Measurements from ENCODE around the gene LRMDA.

The LRMDA gene

GRCh38 chr10:75452997-75453396 is 21.6 kb downstream of the LRMDA start:
- Histone ChIP-seq H3K4me2 (ENCODE audit: low read depth, low read length, poor library complexity, severe bottlenecking) (no peak overlapping the region), H3K9me3 (ENCODE audit: insufficient read depth, low read length) (no peaks in the 10 kb centered on the region), H4K20me1 (ENCODE audit: low read depth, low read length) (no peaks in the 10 kb centered on the region), H2AFZ (ENCODE audit: low read depth, low read length, severe bottlenecking) (no peak overlapping the region), H3F3A (ENCODE audit: insufficient read depth) (no peaks in the 10 kb centered on the region), H3K9ac (ENCODE audit: low read length) (no peak overlapping the region), H3K36me3 (ENCODE audit: low read length) (no peaks in the 10 kb centered on the region), H3K27ac (ENCODE audit: low read depth, low read length) (no peak overlapping the region), H3K27me3 (ENCODE audit: low read length) (no peaks in the 10 kb centered on the region), H3K9me2 (replicated peaks; ENCODE audit: insufficient read depth, low read length) (no peaks in the 10 kb centered on the region), H3K4me3 (ENCODE audit: insufficient read depth, low read length, poor library complexity, severe bottlenecking) (no peak overlapping the region), H3K79me2 (ENCODE audit: insufficient read depth, low read length) (no peaks in the 10 kb centered on the region)
- TF ChIP-seq CTCF (IDR thresholded peaks at IDR 0.05; ENCODE audit: insufficient read depth, low read length, poor library complexity, severe bottlenecking) (no peak), EZH2phosphoT487 (conservative IDR thresholded peaks at IDR 0.05; ENCODE audit: low read length) (no peak)

- H3F3A ChIP-seq (ENCODE audit: insufficient read depth), result no peaks in the 10 kb centered on the region
- no peak overlapping the region for H3K9ac ChIP-seq (ENCODE audit: low read length)
- H3K4me2 ChIP-seq (ENCODE audit: low read depth, low read length, poor library complexity, severe bottlenecking), result no peak overlapping the region
- no peaks in the 10 kb centered on the region for H4K20me1 ChIP-seq (ENCODE audit: low read depth, low read length)
- no peaks in the 10 kb centered on the region for H3K9me3 ChIP-seq (ENCODE audit: insufficient read depth, low read length)
- no peak overlapping the region for H3K27ac ChIP-seq (ENCODE audit: low read depth, low read length)
- TF ChIP-seq EZH2phosphoT487 (conservative IDR thresholded peaks at IDR 0.05; ENCODE audit: low read length) (no peak), CTCF (IDR thresholded peaks at IDR 0.05; ENCODE audit: insufficient read depth, low read length, poor library complexity, severe bottlenecking) (no peak)
- H3K9me2 ChIP-seq (replicated peaks; ENCODE audit: insufficient read depth, low read length), result no peaks in the 10 kb centered on the region
- H2AFZ ChIP-seq (ENCODE audit: low read depth, low read length, severe bottlenecking), result no peak overlapping the region
- H3K79me2 ChIP-seq (ENCODE audit: insufficient read depth, low read length), result no peaks in the 10 kb centered on the region
- H3K36me3 ChIP-seq (ENCODE audit: low read length), result no peaks in the 10 kb centered on the region
- H3K4me3 ChIP-seq (ENCODE audit: insufficient read depth, low read length, poor library complexity, severe bottlenecking), result no peak overlapping the region
- no peaks in the 10 kb centered on the region for H3K27me3 ChIP-seq (ENCODE audit: low read length)
Observed at GRCh38 chr10:75456122-75456521, 24.7 kb downstream of the LRMDA start.

GRCh38 chr10:75460059-75460458 is 28.6 kb downstream of the LRMDA start:
- H3K79me2 ChIP-seq (ENCODE audit: insufficient read depth, low read length), result no peaks in the 10 kb centered on the region
- no peak overlapping the region for H3K27ac ChIP-seq (ENCODE audit: low read depth, low read length)
- no peak overlapping the region for H2AFZ ChIP-seq (ENCODE audit: low read depth, low read length, severe bottlenecking)
- no peaks in the 10 kb centered on the region for H3K27me3 ChIP-seq (ENCODE audit: low read length)
- H4K20me1 ChIP-seq (ENCODE audit: low read depth, low read length), result no peaks in the 10 kb centered on the region
- TF ChIP-seq EZH2phosphoT487 (conservative IDR thresholded peaks at IDR 0.05; ENCODE audit: low read length) (no peak), CTCF (IDR thresholded peaks at IDR 0.05; ENCODE audit: insufficient read depth, low read length, poor library complexity, severe bottlenecking) (no peak)
- no peaks in the 10 kb centered on the region for H3K36me3 ChIP-seq (ENCODE audit: low read length)
- H3F3A ChIP-seq (ENCODE audit: insufficient read depth), result no peaks in the 10 kb centered on the region
- H3K9me2 ChIP-seq (replicated peaks; ENCODE audit: insufficient read depth, low read length), result no peaks in the 10 kb centered on the region
- no peak overlapping the region for H3K4me3 ChIP-seq (ENCODE audit: insufficient read depth, low read length, poor library complexity, severe bottlenecking)
- no peaks in the 10 kb centered on the region for H3K9me3 ChIP-seq (ENCODE audit: insufficient read depth, low read length)
- H3K9ac ChIP-seq (ENCODE audit: low read length), result no peak overlapping the region
- H3K4me2 ChIP-seq (ENCODE audit: low read depth, low read length, poor library complexity, severe bottlenecking), result no peak overlapping the region

Measured in SU-DHL-6 (cell line).